ENCODE measurements around the gene EPHB4. TPM values are rescaled to one million over a fixed set of nuclear protein-coding genes. Genes with fewer than 3 reads are reported as not detected.

The EPHB4 gene
- total RNA-seq, 2 donors from 2014 or later = 31.4 to 46.6 TPM

DNA sequence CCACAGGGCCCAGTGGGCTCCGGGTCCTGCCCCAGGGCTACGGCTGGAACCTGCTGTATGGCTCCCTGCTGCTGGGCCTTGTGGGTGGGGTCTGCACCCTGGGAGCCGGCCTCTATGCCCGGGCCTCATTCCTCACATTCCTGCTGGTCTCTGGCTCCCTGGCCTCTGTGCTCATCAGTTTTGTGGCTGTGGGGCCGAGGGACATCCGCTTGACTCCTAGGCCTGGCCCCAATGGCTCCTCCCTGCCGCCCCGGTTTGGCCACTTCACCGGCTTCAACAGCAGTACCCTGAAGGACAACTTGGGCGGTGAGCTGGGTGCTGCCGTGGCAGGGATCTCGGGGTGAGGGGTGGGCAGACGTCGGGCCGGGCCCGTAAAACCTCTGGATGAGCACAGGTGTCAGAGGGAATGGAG, 29.6 kb upstream of the EPHB4 start:
- DNase-seq (ENCODE audit: low spot score) = peak; percentile 60
- intact Hi-C loops (cut with DNase I) = loop anchor here (10.0 kb wide), 2 partner anchors 132 to 292 kb away; partner anchors contain the start of gene EPO (in 1 of the 2)

DNA sequence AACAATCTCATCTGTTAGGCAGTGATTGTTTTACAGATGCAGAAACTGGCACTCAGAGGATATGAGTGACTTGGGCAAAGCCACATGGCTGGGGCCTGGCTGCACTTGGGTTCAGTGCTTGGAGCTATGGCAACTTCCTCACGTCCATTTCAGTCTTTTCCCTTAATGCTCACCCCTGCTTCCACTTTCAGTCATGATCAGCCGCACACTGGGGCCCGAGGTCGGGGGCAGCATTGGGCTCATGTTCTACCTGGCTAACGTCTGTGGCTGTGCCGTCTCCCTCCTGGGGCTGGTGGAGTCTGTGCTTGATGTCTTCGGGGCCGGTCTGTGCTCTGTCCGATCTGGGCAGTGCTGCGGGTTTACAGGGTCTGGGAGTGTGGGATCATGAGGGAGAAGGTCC, 28.2 kb upstream of the EPHB4 start:
- peak; percentile 72 for DNase-seq (ENCODE audit: low spot score)
- intact Hi-C loops (cut with DNase I) = loop anchor here (10.0 kb wide), 2 partner anchors 131 to 291 kb away; partner anchors contain the start of gene EPO (in 1 of the 2)

DNA sequence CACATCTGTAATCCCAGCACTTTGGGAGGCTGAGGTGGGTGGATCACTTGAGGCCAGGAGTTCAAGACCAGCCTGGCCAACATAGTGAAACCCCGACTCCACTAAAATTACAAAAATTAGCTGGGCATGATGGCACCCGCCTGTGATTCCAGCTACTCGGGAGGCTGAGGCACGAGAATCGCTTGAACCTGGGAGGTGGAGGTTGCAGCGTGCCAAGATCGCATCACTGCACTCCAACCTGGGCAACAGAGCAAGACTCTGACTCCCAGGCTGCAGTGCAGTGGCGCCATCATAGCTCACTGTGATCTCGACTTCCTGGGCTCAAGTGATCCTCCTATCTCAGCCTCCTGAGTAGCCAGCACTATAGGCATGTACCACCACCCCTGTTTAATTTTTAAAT, 27.6 kb upstream of the EPHB4 start:
- DNase-seq (ENCODE audit: low spot score) = peak; percentile 71
- intact Hi-C loops (cut with DNase I) = loop anchor here (5.0 to 10.0 kb wide), 4 partner anchors 58 to 290 kb away; partner anchors contain the start of genes EPO (in 1 of the 2) and POP7 (in 1 of the 2)

DNA sequence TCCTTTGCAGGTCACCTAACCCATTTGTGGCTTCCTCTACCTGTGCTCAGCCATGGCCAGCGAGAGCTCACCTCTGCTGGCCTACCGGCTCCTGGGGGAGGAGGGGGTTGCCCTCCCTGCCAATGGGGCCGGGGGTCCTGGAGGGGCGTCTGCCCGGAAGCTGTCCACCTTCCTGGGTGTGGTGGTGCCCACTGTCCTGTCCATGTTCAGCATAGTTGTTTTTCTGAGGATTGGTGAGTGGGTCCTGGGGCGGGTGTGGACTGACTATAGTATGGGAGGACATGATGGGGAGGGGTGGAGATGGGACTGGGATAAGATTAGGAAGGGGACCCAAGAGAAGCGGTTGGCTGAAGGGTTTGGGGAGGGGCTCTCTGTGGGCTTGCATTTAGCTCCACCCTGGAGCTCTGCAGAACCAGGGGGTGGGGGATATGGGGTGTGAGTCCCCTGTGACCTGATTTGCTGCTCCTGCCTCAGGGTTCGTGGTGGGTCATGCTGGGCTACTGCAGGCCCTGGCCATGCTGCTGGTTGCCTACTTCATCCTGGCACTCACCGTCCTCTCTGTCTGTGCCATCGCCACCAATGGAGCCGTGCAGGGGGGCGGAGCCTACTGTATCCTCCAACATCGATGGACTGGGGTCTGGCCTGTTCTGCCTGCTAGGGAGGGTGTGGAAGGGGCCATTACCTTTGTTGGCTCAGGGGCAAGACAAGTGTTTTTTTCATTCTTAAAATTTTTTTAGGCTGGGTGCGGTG, 27.0 kb upstream of the EPHB4 start:
- intact Hi-C loops (cut with DNase I) = loop anchor here (5.0 to 10.0 kb wide), 4 partner anchors 57 to 290 kb away; partner anchors contain the start of genes EPO (in 1 of the 2) and POP7 (in 1 of the 2)
- peak; percentile 72 for DNase-seq (ENCODE audit: low spot score)

DNA sequence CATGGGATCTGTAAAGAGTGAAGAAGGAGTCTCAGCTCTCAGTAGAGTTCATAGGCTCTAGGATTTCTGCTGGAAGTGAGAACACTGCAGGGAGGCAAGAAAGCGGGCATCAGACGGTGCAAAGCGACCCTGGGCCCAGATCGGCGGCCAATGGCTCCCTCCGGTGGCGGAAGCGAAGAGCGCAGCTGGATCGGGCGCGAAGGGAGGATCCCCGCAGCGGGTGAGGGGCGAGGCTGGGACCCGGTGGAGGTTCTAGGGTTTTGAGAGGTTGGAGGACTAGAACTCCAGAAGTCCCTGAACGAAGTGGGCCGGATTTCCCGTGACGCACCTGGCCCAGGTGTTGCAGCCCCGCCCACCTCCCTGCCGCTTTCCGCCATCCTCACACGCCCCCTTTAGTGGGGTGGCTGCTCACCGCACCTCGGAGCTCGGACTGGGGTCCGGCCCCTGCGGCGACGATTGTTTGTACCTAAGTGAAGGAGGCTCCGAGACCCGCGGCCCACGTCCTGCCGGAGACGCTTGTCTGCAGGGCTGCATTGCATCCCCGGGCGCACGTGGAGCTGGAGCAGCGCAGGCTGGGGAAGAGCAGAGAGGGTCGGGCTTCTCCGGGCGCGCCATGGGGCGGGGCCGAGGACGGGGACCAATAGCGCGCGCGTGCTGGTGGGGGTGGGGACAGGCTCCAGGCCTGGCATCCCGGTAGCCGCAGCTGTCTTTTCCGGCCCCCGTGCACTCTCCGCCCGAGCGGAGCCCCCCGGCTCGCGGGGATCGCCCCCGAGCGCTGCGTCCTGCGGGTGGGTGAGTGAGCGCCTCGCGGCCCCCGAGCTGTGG, 24.9 kb upstream of the EPHB4 start, which contains the start of gene SLC12A9:
Gene SLC12A9, plus strand, starts transcription at position 666 of the 825 bp plus-strand sequence. CDS start 1,485 bp downstream, outside the sequence.
- peak; percentile 98 for DNase-seq (ENCODE audit: low spot score)
- intact Hi-C loops (cut with DNase I) = loop anchor here (2.0 to 10.0 kb wide), 5 partner anchors 53 to 287 kb away; partner anchors contain the start of genes EPO (in 1 of the 2) and POP7 (in 1 of the 2)

DNA sequence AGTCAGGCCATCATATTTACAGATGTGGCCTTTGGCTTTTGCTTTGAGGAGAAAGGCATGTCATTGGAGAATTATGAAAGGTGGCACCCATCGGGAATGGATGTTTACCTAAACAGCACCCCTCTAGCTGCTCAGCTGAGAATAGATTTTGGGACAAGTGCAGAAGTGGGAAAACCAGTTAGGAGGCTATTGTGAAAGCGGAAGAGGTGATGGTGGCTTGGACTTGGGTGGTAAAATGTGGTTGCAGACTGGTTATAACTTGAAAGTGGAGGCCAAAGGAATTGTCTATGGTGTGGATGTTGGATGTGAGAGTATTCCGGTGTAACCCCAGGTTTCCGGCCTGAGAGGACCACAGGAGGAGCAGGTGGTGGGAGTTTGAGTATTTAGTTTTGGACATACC, 20.0 kb upstream of the EPHB4 start:
- no peak for DNase-seq (ENCODE audit: low spot score)
- intact Hi-C loops (cut with DNase I) = no loop called here

DNA sequence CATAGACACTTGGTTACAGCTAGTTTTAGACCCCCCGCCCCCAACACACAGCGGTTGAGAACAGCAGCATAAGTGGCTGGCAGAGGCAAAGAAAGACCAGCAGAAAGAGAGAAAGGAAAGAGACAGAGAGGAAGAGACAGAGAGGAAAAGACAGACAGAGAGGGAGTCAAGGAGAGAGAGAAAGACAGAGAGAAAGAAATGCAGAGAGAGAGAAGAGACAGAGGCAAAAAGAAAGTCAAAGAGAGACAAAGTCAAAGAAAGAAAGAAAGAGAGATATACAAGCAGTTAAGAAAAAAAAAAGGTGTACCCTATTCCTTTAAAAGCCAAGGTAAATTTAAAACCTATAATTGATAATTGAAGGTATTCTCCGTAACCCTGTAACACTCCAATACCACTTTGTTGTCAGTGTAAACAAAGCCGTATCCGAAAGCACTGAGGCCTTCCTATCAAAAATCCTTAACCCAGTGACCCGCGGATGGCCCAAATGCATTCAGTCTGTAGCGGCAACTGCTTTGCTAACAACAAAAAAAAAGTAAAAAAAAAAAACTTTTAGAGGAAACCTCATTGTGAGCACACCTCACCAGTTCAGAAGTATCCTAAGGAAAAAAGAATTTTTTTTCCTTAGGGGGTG, 13.3 kb upstream of the EPHB4 start:
- intact Hi-C loops (cut with DNase I) = no loop called here
- no peak for DNase-seq (ENCODE audit: low spot score)

DNA sequence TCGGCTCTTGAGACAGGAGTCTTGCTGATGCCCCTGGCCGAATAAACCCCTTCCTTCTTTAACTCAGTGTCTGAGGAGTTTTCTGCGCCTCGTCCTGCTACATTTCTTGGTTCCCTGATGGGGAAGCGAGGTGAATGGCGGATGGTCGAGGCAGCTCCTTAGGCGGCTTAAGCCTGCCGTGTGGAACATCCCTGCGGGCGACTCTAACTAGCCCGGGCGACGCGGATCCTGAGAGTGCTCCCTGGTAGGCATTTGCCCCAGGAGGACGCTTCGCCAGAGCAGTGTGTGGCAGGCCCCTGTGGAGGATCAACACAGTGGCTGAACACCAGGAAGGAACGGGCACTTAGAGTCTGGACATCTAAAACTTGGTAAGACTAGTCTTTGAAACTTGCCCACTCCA, 12.0 kb upstream of the EPHB4 start:
- no peak for DNase-seq (ENCODE audit: low spot score)
- intact Hi-C loops (cut with DNase I) = no loop called here

DNA sequence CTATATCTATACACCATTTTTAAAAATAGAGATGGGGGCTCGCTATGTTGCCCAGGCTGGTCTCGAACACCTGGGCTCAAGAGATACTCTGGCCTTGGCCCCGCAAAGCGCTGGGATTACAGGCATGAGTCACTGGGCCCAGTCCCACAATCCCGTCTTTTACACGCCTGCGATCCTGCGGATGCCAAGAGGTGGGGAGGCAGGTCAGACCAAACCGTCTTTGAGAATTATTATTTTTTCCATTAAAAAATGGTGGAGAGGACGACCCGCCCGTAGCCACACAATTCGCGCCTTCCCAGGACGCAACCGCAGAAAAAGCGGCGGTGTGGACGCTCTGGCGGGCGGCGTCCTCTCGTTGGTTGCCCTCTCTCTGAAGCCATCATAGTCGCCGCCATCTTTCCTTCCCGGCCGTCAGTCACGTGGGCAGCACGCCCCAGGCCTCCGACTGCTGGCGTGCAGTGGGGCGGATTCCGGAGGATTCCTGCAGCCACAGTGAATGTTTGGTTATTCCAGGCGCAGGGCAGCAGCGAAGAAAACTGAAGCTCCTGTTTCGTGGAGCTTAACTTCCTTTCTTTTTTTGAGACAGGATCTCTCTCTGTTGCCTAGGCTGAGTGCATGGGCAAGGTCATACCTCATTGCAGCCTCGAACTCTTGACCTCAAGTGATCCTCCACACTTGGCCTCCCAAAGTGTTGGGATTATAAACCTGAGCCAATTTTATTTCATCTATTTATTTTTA, 9.9 kb upstream of the EPHB4 start:
- intact Hi-C loops (cut with DNase I) = no loop called here
- DNase-seq (ENCODE audit: low spot score) = peak; percentile 98

DNA sequence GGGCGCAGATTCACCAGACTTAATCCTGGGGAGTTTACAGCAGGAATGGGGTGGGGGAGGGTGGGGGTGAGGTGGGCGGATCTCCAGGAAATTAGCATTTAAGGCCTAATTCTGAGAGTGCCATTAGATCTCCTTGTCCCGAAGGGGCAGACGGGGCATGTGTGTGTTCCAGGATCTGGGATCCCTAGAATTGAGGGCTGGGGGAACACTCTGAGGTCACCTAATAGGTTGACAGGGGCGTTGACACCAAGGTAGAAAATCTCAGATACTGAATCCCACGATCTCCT, 9.4 kb upstream of the EPHB4 start:
- intact Hi-C loops (cut with DNase I) = no loop called here

DNA sequence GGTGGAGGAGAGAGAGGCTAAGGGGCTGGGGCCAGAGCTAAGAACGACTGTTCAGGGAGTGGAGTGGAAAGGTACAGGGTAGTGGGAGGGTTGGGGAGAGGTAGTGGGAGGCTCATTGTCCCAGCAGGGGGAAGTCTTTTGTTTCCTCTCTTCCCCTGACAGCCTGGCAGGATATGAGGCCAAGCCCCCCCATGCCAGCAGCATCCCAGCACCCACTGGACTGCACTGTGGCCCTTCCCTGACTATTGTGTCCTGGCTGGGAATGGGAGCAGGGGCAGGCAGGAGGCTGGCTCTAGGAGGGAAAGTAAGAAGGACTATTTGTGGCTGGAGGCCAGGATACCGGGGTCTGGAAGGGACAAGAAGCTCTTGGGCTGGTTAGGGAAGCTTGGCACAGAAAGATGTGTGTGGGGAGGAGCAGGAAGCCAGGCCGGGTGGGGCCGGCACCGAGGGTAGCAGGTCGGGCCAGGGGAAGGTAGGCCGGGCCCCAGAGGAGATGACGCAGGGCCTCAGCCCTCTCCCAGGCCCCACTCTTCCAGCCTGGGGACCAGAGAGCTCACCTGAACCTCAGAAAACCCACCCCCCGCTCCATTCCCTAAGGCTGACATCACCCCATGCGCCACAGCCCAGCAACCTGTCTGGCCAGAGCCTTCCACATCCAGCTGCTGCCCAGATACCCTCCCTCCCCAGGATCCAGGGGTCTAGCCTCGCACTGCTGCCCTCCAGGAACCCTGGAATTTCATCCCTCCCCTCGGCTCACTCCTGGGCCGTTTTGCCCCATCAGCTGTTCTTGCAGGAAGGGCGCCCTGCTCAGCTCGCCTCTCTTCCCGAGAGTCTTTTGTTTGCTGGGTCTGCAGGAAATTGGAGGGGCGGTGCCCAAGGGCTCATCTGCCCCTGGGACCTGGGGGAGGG, 8.8 kb upstream of the EPHB4 start:
- intact Hi-C loops (cut with DNase I) = no loop called here
- no peak for DNase-seq (ENCODE audit: low spot score)

More for the DNA sequence above, 9.4 kb upstream of the EPHB4 start:
- DNase-seq (ENCODE audit: low spot score) = no peak

DNA sequence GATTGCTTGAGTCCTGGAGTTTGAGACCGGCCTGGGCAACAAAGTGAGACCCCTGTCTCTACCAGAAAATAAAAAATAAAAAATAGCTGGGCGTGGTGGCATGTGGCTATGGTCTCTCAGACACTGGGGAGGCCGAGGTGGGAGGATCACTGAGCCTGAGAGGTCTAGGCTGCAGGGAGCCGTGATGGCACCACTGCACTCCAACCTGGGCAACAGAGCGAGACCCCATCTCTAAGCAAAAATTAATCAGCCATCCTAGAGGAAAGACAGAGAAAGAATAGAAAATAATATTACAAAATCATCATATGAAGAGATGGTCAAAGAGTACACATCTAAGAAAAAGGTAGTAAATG, 4.9 kb upstream of the EPHB4 start:
- intact Hi-C loops (cut with DNase I) = no loop called here
- no peak for DNase-seq (ENCODE audit: low spot score)

DNA sequence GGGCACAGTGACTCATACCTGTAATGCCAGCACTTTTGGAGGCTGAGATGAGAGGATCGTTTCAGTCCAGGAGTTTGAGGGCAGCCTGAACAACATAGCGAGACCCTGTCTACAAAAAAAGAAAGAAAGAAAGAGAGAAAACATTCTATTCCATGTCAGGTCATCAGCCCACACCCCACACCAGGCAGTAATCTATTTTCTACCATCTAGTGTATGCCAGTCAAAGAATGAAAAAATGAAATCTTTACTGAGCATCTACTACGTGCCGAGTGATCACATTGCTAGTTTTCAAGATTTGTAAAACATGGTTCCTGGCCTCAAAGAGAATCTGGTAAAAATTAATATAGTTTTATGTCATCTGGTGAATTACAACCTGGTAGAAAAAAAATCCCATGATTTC, 3.1 kb upstream of the EPHB4 start:
- intact Hi-C loops (cut with DNase I) = no loop called here
- DNase-seq (ENCODE audit: low spot score) = no peak

DNA sequence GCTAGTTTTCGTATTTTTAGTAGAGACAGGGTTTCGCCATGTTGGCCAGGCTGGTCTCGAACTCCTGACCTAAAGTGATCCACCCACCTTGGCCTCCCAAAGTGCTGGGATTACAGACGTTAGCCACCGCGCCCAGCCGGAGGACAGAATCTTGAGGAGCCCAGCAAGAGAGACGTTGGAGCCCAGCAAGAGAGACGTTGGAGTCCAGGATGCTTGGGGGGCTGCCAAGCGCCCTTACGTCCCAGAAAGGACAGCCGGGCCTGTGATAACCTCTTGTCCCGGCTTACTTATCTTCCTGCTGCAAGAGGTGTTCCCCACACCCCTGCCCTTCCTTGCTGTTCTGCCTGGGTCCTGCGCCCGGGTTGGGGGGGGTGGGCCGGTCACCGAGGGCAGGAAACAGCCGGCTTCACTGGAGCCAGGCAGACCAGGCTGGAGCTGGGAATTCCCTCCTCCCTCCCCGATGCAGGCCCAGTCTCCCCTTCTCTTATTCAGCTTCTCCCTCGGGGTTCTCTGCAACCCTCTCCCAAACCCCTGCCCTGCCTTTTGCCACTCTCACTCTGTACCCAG, 1.9 kb upstream of the EPHB4 start:
- intact Hi-C loops (cut with DNase I) = no loop called here
- peak; percentile 85 for DNase-seq (ENCODE audit: low spot score)

DNA sequence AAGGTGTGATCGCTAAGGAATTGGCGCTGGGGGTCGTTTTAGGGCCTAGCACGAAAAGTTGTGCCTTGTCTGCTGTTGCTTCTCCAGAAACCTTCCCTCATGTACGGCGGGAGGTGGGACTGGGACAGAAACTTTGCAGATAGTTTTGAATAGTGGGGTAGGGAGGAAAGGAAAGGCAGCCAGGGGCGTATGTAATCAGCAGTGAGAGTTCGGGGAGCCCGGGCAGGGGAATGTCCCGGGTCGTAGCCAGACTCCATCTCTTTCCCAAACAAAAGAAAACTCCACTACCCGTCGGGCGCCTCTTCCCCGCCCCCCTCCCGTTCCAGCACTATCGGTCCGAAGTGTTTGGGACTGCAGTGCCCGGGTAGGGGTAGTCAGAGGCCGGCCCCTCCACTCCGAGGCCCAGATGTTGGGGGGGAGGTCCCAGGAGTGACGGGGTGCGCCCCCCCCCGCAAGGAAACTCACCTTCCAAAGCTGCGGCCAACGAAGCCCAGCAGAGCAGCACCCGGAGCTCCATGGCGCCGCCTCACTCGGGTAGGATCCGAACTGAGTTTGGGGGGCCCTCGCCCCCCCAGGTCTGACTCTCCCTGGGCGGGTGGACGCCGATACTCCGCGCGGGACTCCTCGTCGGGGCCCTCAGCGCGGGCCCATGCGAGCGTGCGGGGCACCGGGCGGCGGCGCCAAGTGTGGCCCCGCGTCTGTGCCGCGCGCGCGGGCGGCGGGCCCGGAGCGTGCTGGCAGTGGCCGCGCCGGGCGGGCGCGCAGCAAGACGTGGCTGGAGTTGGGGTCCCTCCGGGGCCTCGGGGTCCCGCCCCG, 601 bp downstream of the EPHB4 start:
- DNase-seq (ENCODE audit: low spot score) = no peak
- intact Hi-C loops (cut with DNase I) = no loop called here

DNA sequence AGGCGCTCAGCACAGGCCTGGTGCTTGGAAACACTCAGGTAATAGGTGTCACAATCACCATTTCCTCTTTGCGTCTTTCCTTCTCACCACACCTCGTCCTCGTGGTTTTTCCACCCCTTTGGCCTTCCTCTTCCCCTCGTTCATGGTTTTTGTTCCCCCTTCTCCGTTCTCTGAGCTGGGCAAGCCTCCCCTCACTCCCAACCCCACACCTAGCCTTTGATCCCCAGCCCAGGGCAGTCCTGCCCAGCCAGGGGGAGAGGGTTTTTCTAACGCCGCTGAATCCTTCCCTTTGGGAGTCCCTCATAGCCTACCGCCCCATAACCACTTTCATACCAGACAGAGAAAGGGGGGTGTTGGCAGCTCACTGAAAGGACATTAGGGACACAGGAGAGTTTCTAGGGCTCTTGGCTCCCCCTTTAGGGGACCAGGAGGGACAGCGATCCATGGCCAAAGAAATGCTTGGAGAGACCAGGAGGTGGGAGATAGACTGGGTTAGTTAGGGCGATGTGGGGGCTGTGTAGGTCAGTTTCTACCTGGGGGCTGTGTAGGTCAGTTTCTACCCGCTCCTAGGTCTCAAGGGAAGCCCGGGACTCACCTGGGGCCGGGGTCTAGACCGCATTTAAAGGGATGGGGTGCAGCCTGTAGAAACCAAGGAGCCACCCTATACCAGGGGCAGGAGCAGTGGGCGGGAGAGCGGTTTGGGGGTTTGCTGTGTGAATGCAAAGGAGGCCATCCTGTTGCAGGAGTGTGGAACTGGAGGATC, 1.4 kb downstream of the EPHB4 start:
- DNase-seq (ENCODE audit: low spot score) = no peak
- intact Hi-C loops (cut with DNase I) = no loop called here
